Frontal cortex (tissue), 4 donors: ENCODE results near the gene MCUB. TPM values are rescaled to one million over a fixed set of nuclear protein-coding genes. Genes with fewer than 3 reads are reported as not detected.
"Not testable (repeated sequence)": the region's sequence is repeated elsewhere in the genome, so short reads cannot be mapped to it uniquely, and the experiment has no call there.

Experiments used
- DNase-seq, 2 donors: peaks; one replicate each; pipeline ENCODE4 v3.0.0; 2012; ENCODE audit warnings: low spot score in 2 of 2
- FAIRE-seq: peaks from 2 replicates; lab custom pipeline; 2012; peaks lifted over from hg19 to GRCh38; lab: Jason Lieb, UNC
- total RNA-seq: library from RNA; depleted of rRNA; stranded (reverse); fragments of >200 nt; gene quantifications from one replicate; pipeline ENCODE4 v1.2.3, GENCODE V29; 2014
- donor health status: control.
- donor health status: control.
- donor health status: control.

Gene MCUB
- total RNA-seq, 1 donor from 2014 or later = 31.8 TPM

DNA sequence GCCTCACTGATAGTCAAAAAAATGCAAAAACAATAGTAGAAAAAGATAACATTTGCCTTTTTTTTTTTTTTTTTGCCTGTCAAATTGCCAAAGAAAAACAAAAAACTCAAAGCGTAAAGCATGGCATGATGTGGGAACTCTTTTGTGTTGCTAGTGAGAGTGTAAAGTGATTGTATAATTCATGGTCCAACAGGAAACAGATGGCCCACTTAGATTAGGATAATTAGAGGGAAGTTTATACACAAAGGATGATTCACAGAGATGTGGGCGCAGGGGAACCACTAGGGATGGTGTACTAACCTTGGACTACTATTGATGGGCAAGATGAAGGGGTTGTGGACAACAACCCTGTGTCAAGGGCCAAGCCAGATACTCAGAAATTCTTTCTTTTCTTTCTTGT is 16.4 kb downstream of the MCUB start:
- no peak for DNase-seq
- no peak for FAIRE-seq

DNA sequence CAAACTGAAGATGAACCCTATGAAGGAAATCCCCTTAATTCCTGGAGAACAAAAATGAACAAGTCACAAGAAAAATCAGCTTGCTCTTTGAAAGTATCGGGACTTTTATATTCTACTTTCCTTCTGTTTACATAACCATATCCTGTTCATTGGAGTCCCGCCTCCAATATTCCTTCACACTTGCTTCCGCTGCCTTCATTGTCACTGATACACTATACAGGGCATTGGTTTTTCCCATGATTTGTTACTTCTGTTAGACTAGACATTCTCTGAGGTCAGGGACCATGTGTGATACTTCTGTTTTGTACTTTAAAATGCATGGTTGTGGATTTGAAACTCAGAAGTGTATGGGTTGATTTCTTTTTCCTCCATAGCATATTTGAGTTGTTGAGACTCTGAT is 18.8 kb downstream of the MCUB start:
- FAIRE-seq (no peak), DNase-seq (no peak)

DNA sequence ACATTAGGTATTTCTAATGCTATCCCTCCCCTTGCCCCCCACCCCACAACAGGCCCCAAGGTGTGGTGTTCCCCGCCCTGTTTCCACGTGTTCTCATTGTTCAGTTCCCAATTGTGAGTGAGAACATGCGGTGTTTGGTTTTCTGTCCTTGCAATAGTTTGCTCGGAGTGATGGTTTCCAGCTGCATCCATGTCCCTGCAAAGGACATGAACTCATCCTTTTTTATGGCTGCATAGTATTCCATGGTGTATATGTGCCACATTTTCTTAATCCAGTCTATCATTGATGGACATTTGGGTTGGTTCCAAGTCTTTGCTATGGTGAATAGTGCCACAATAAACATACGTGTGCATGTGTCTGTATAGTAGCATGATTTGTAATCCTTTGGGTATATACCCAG is 20.0 kb downstream of the MCUB start:
- not testable (repeated sequence) for FAIRE-seq, DNase-seq

DNA sequence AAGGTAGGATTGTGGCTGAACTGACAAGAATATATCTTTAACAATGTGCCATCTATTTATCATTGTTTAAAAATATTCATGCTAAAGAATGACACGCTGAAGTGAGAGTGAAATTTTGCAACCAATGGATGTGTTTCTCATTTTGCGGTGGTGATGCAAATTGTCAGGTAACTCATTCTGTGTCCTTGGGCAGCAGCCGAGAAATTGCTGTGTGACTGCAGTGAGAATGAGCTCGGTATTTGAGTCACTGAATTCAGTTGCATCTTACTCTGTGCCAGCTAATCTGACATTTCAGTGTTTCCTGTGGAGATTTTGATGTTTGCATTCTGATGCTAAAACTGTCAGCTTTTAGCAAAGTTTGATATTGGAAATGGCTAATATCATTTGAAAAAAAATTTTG is 28.1 kb downstream of the MCUB start:
- FAIRE-seq (no peak), DNase-seq (no peak)

DNA sequence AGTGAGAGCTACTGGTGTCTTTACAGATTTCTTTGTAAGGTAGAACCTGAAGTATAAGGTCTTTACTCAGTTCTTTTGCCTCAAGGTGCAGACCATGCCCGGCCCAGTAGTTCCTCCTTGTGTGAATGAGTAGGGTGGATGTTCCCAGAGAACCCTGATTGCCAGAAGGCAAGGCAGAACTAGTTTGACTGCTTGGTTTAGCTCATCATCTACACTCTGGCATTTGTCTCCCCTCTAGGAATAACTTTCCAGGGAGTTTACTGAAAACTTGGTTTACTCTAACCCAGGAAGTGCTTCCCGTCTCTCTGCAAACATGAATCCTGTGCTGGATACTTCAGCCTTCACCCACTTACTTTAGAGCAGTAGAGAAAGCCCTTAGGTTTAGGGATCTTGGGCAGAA is 29.1 kb downstream of the MCUB start:
- no peak for FAIRE-seq
- DNase-seq = no peak

DNA sequence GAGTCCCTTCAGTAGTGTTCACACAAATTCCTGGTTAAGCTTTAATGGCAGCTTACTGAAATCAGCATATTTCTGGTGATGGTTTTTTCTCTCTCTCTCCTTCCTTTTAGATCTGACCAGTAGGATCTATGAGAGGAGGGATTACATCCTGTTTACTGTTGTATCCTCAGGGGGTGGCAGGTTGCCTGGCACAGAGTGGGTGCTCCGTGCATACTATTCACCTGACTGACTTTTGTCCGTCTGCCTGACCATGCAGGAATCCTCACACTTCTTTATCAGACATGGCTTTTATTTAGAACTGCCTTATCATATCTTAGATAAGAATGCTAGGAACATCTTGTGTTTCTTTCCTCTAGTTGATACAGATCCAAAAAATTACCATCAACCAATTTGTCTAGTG is 29.6 kb downstream of the MCUB start:
- FAIRE-seq (no peak), DNase-seq (no peak)

DNA sequence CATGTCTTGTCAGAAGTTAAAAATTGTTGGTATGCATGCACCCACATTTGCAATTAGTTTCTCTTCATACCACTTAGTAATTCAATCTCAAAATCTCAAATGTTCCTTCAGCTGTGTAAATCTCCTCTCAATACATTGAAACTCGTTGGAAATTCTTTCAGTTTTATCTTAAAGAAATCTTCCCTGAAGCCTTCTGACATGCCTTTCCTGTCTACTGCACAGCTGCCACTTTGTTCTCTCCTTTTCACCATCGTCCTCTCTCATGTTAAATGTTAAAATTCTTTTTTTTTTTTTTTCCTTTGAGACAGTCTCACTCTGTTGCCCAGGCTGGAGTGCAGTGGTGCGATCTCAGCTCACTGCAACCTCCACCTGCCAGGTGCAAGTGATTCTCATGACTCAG is 30.9 kb downstream of the MCUB start:
- DNase-seq (no peak), FAIRE-seq (no peak)

DNA sequence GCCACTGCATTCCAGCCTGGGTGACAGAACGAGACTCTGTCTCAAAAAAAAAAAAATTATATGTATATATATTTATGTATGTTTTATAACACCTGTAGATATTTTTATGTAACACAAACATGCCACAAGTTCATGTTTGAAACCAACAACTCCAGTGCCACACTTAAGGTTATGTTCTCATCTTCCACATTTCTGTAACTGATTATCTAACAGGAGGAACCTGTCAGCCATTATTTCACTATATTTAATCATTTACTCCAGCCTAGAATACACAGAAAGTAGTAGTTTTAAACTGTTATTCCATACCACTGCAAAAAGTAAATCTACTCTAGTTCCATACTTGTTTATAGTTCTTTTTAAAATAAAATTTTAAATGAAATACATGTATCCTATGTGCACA is 32.3 kb downstream of the MCUB start:
- DNase-seq (no peak), FAIRE-seq (no peak)

DNA sequence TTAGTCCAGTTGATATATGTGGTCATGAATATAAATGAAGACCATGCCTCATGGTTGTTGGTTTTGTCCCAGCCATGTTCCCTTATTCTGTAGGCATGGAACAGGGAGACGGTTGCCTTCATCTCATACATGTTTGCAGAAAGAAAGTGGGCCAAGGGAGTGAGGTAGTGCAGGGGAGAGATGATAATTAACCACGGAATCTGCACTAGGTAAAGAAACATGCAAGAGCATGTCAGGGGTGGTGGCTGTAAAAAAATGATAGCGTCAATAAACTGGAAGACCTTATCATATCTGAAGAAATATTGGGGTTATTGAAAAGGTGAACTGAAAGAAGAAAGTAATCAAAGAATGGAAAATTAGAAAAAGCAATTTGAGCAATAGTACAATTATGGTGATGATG is 35.1 kb downstream of the MCUB start:
- not testable (repeated sequence) for DNase-seq, FAIRE-seq

DNA sequence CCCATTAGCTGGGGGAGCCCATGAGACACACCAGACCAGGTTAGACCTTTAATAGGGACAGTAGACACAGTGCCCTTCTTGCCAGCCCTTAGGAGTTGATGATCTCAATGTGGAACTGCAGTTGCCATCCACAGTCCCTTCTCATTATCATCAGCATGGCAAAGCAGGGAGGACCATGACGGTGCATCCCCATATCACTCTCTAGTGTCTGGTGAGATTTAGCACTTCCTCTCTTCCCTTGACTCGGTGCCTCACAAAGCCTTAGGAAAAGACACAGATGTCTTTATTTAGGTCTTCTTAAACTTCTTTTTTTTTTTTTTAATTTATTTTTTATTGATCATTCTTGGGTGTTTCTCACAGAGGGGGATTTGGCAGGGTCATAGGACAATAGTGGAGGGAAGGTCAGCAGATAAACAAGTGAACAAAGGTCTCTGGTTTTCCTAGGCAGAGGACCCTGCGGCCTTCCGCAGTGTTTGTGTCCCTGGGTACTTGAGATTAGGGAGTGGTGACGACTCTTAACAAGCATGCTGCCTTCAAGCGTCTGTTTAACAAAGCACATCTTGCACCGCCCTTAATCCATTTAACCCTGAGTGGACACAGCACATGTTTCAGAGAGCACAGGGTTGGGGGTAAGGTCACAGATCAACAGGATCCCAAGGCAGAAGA is 36.5 kb downstream of the MCUB start:
- DNase-seq, FAIRE-seq: not testable (repeated sequence)

DNA sequence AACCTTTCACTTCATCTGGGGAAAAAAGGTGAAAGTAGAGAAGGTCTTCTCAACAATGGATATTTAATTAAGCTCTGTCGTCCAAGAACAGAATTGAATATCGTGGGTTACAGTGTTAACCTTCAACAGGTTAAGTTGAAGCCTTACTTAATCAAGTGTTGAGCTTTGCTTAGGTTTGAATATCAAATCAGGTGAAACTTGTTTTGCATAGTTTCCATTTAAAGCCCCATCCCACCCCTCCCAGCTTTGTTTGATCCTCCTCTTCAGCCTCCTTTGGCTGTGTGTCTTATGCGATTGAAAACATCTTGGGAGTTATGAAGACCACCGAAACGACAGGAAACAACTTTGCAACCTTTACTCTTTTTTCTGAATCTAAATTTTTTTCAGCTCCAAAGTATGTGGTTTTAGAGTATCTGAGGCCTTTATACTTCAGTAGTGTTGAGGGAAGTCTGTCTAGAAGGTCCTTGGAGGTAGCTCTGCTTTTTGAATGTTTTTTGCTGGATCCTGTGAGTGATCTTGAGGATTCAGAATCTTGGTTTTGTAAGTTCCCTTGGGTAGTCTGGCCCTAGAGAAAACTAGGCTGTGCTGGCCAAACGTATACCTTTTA is 39.1 kb downstream of the MCUB start:
- FAIRE-seq (no peak), DNase-seq (no peak)

DNA sequence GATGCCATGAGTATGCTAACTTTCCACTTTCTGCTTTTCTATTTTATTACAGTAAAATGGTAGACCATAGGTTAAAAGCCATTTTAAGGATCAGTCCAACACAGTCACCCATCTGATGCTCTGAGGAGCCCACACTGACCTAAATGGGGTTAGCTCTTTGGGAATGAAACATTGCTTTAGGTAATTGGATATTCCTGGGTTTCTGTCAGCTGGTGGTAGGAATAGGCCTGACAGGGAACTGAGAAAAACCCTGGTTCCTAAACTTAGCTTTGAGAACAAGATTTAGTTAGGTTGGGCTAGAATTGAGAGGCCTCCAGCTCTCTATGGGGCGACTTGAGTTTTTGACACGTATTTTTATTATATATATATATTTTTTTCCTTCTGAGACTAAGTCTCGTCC is 40.4 kb downstream of the MCUB start:
- FAIRE-seq = no peak
- no peak for DNase-seq

DNA sequence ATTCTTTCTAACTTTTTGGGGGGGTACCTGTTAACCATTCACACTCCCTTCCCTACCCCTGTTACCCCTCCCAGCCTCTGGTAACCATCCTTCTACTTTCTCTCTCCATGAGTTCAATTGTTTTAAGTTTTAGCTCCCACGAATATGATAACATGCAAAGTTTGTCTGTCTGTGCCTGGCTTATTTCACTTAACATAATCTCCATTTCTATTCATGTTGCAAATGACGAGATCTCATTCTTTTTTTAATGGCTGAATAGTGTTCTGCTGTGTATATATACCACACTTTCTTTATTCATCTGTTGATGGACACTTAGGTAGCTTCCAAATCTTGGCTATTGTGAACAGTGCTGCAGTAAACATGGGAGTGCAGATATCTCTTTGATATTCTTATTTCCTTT is 41.3 kb downstream of the MCUB start:
- FAIRE-seq = no peak

DNA sequence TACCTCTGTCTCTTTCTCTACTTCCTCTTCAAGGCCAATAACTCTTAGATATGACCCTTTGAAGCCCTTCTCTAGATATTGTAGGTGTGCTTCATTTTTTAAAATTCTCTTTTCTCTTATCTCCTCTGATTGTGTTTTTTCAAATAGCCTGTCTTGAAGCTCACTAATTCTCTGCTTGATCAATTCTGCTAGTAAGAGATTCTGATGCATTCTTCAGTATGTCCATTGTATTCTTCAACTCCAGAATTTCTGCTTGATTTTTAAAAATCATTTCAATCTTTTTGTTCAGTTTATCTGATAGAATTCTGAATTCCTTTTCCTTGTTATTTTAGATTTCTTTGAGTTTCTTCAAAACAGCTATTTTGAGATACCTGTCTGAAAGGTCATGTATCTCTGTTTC is 47.9 kb downstream of the MCUB start:
- DNase-seq (no peak), FAIRE-seq (no peak)

More for the DNA sequence above, 41.3 kb downstream of the MCUB start:
- DNase-seq = no peak

DNA sequence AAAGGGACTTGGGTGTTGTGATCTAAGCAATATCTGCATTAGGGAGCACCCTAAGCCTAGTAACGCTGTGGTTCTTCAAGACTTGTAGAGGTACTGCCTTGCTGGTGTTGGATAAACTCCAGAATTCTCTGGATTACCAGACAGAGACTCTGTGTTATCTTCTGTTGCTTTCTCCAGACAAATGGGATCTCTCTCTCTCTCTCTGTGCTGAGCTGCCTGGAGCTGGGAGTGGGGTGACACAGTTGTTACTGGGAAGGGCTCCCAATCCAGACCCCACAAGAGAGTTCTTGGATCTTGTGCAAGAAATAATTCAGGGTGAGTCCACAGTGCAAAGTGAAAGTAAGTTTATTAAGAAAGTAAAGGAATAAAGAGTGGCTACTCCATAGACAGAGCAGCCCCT is 48.8 kb downstream of the MCUB start:
- DNase-seq (no peak), FAIRE-seq (no peak)

DNA sequence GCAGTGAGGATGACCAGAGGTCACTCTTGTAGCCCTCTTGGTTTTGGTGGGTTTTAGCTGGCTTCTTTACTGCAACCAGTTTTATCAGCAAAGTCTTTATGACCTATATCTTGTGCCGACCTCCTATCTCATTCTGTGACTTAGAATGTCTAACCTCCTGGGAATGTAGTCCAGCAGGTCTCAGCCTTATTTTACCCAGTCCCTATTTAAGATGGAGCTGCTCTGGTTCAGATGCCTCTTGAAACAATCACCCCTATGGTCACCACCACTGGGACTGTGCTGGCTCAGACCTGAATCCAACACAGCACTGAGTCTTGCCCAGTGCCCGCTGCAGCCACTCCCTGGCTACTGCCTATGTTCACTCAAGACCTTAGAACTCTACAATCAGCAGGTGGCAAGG is 49.4 kb downstream of the MCUB start:
- FAIRE-seq (no peak), DNase-seq (no peak)

DNA sequence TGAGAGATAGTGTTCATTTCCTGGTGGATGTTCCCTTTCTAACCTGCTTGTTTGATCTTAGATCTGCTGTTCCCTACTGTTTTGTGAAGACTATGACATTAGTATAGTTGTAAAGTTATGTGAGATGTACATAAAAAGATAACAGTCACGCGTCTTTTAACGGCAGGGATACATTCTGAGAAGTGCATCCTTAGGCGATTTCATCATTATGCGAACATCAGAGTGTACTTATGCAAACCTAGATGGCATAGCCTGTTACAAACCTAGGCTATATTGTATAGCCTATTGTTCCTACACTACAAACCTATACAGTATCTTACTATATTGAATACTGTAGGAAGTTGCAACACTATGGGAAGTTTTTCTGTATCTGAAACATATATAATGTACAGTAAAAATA is 50.4 kb downstream of the MCUB start:
- FAIRE-seq (no peak), DNase-seq (no peak)

DNA sequence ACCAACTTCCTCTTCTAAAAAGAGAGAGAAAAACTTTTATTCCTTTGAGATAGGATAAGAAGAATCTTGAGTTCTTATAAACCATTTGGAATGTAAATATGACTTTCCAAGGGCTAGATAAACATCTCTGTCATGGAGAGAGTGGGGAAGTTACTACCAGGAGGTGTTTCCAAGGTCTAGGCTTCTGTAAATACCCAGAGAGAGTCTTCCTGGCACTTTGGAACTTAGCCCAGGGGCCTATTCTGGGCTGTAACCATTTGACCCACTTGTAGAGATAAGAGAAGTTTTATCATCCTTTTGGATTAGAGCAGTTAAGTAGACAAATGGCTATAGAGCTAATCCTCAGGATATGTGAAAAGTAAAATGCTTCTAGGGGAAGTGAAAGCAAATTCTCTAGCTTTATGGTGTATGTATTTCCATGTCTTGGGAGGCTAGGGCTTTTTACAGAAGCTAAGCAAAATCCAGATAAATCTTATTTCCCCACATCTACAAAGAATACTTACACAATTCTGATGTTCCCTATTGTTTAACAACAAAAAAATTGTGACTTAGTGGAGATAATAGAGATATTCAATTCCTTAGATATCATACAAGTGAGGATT is 51.1 kb downstream of the MCUB start:
- DNase-seq = no peak
- FAIRE-seq = no peak

DNA sequence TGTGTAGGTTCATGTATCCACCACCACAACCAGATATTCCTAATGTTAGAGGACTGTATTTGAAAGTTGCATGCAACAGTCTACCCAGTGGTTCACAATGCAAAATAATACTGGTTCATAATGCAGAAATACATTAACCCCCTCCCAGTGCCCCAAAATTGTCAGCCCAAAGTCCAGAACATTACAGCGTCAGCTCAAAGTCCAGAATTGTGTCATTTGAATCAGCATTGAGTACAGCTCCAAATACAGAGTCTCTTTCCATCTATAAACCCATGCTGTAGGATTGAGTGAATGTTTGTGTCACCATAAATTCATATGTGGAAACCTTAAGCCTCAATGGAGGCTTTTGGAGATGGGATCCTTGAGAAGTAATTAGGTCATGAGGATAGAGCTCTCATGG is 54.0 kb downstream of the MCUB start:
- FAIRE-seq (no peak), DNase-seq (no peak)

DNA sequence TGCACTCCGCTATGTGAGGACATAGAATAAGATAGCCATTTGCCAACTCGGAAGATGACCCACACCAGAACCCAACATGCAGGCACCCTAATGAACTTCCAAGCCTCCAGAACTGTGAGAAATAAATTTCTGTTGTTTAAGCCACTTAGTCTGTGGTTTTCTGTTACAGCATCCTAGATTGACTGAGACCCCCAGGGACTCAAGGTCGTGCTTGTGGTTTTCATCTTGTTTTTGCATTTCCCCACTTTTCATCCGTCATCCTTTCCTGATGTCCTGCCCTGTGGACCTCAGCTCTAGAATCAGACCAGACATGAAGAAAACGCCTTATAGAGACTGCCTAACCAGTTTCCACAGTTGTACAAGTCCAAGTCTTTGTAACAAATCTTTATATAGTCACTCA is 54.4 kb downstream of the MCUB start:
- DNase-seq = no peak

DNA sequence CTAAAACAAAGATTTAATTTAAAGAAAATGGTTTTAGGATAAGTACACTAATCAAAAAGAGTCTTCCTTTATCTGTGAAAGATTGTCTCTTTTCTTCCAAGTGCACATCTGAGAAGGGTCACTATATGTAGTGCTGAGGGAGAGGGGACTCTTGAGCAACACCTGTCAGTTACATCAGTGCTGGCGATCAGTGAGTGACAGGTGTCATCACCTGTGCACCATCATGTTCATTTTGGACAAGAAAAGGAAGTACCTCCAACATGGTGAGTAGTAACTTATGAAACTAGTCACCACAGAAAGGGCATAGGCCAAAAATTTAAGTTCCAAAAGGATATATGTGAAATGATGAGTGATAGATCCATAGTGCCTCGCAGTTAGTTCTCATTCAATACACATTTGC is 55.7 kb downstream of the MCUB start:
- FAIRE-seq (no peak), DNase-seq (no peak)

More for the DNA sequence above, 54.4 kb downstream of the MCUB start:
- no peak for FAIRE-seq

DNA sequence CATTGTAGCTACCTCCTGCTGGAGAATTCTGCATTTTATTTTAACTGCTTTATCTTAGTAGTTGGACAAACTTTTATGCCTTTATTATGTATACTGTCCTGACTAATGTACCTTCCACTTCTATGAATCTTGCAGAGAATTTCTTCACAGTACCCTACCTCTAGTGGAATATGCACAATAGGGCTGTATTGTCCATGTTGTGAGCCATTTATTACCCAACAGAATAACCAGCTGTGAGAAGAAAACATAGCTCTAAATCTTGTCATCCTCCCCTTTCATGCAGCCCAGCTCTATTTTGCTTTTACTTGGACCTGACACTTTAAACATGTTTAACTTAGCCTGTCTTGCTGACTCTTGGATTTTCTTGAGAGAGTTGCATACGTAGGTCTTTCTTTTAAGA is 56.2 kb downstream of the MCUB start:
- no peak for FAIRE-seq
- DNase-seq = no peak
